Measurements from ENCODE around the gene ECSCR. TPM values are rescaled to one million over a fixed set of nuclear protein-coding genes. Genes with fewer than 3 reads are reported as not detected.
"Not testable (repeated sequence)": the region's sequence is repeated elsewhere in the genome, so short reads cannot be mapped to it uniquely, and the experiment has no call there.

Gene ECSCR
- total and polyA plus RNA-seq, 2 donors (not counting 1 experiment from before 2014, with no cell fraction given): not detected

- no peaks in the 10 kb centered on the region for H3K9me3 ChIP-seq (ENCODE audit: control extremely low read depth in 1 of 3, control insufficient read depth in 2 of 3, insufficient read depth in 1 of 3, low read length in 2 of 3)
- Mint-ChIP-seq H3K27me3 (no peaks in the 10 kb centered on the region), H3K4me3 (no peak overlapping the region), H3K27ac (peak overlapping the region; percentile 20), H3K4me1 (peaks cover 5% of the 10 kb centered on the region), H3K9me3 (ENCODE audit: insufficient read depth) (no peaks in the 10 kb centered on the region)
- intact Hi-C loops (cut with micrococcal nuclease): no loop called here
- no peaks in the 10 kb centered on the region for H3K79me2 ChIP-seq (ENCODE audit: control insufficient read depth, insufficient read depth, low read length)
- no peaks in the 10 kb centered on the region for H4K20me1 ChIP-seq (ENCODE audit: control insufficient read depth, insufficient read depth, low read length, poor library complexity, severe bottlenecking)
- DNase-seq (no peak), ATAC-seq (ENCODE audit: low read depth) (no peak)
- peaks cover 0 to 6% of the 10 kb centered on the region in 2 donors for H3K4me1 ChIP-seq (ENCODE audit: control insufficient read depth in 2 of 2, insufficient read depth in 2 of 2, low read length in 2 of 2)
- H2AFZ ChIP-seq (ENCODE audit: insufficient read depth, low read depth, low read length, poor library complexity, severe bottlenecking): peak overlapping the region; percentile 49
- H3K9ac ChIP-seq (ENCODE audit: low read length): no peak overlapping the region
- no peak overlapping the region for H3K4me2 ChIP-seq (replicated peaks; ENCODE audit: low read depth, low read length, poor library complexity, severe bottlenecking)
- no peaks in the 10 kb centered on the region for H3K27me3 ChIP-seq (replicated peaks in 1 of 4; ENCODE audit: control extremely low read depth in 1 of 4, control insufficient read depth in 3 of 4, insufficient read depth in 4 of 4, low read length in 3 of 4)
- POLR2A ChIA-PET: interaction anchor here (0.7 kb wide), 1 partner anchor 272 kb away, joined by 3 read pairs; no protein-coding TSS in a partner anchor
- H3K36me3 ChIP-seq (replicated peaks in 1 of 2; ENCODE audit: control extremely low read depth in 1 of 2, control insufficient read depth in 1 of 2, extremely low read depth in 1 of 2, insufficient read depth in 2 of 2, low read length in 1 of 2): no peaks in the 10 kb centered on the region
- no peak overlapping the region for H3K27ac ChIP-seq (ENCODE audit: low read length in 2 of 2)
- WGBS (ENCODE audit: insufficient coverage): 67% methylated on average over 3 of the region's 3 CpGs
- H3K4me3 ChIP-seq (ENCODE audit: control extremely low read depth in 1 of 5, extremely low read depth in 1 of 5, insufficient read depth in 1 of 5, low read depth in 2 of 5, low read length in 4 of 5): no peak overlapping the region
- CTCF ChIA-PET: interaction anchor here (0.8 kb wide), 1 partner anchor 66 kb away, joined by 3 read pairs; no protein-coding TSS in a partner anchor
- no peak for TF ChIP-seq CTCF (IDR thresholded peaks at IDR 0.05)
- TF ChIP-seq EZH2 (IDR thresholded peaks at IDR 0.05; ENCODE audit: borderline replicate concordance, insufficient read depth, low read depth, low read length, poor library complexity, severe bottlenecking): no peak
Observed at GRCh38 chr5:139488260-139488659, 25.7 kb upstream of the ECSCR start.

GRCh38 chr5:139486201-139486600, 23.7 kb upstream of the ECSCR start:
- H3K27me3 Mint-ChIP-seq: no peaks in the 10 kb centered on the region
- TF ChIP-seq EZH2 (IDR thresholded peaks at IDR 0.05; ENCODE audit: borderline replicate concordance, insufficient read depth, low read depth, low read length, poor library complexity, severe bottlenecking) (no peak), CTCF (IDR thresholded peaks at IDR 0.05) (no peak)
- Histone ChIP-seq H3K9me3 (ENCODE audit: control extremely low read depth in 1 of 3, control insufficient read depth in 2 of 3, insufficient read depth in 1 of 3, low read length in 2 of 3) (no peaks in the 10 kb centered on the region), H2AFZ (ENCODE audit: insufficient read depth, low read depth, low read length, poor library complexity, severe bottlenecking) (no peak overlapping the region), H3K9ac (ENCODE audit: low read length) (no peak overlapping the region), H3K4me1 (ENCODE audit: control insufficient read depth in 2 of 2, insufficient read depth in 2 of 2, low read length in 2 of 2) (peaks cover 17 to 24% of the 10 kb centered on the region in 2 donors), H3K79me2 (ENCODE audit: control insufficient read depth, insufficient read depth, low read length) (no peaks in the 10 kb centered on the region), H4K20me1 (ENCODE audit: control insufficient read depth, insufficient read depth, low read length, poor library complexity, severe bottlenecking) (no peaks in the 10 kb centered on the region), H3K27me3 (replicated peaks in 1 of 4; ENCODE audit: control extremely low read depth in 1 of 4, control insufficient read depth in 3 of 4, insufficient read depth in 4 of 4, low read length in 3 of 4) (no peaks in the 10 kb centered on the region), H3K4me2 (replicated peaks; ENCODE audit: low read depth, low read length, poor library complexity, severe bottlenecking) (no peak overlapping the region), H3K36me3 (replicated peaks in 1 of 2; ENCODE audit: control extremely low read depth in 1 of 2, control insufficient read depth in 1 of 2, extremely low read depth in 1 of 2, insufficient read depth in 2 of 2, low read length in 1 of 2) (no peaks in the 10 kb centered on the region), H3K4me3 (ENCODE audit: control extremely low read depth in 1 of 5, extremely low read depth in 1 of 5, insufficient read depth in 1 of 5, low read depth in 2 of 5, low read length in 4 of 5) (no peak overlapping the region), H3K27ac (ENCODE audit: low read length in 2 of 2) (no peak overlapping the region)
- no peaks in the 10 kb centered on the region for H3K9me3 Mint-ChIP-seq (ENCODE audit: insufficient read depth)
- no peak overlapping the region for H3K4me3 Mint-ChIP-seq
- ChIA-PET CTCF (no interaction called here), POLR2A (interaction anchor here (0.5 kb wide), 1 partner anchor 47 kb away, joined by 3 read pairs; no protein-coding TSS in a partner anchor)
- no peak overlapping the region for H3K27ac Mint-ChIP-seq
- H3K4me1 Mint-ChIP-seq: peaks cover 14% of the 10 kb centered on the region
- no peak for ATAC-seq (ENCODE audit: low read depth)
- intact Hi-C loops (cut with micrococcal nuclease): no loop called here
- 96% methylated on average over 7 of the region's 7 CpGs for WGBS (ENCODE audit: insufficient coverage)
- no peak for DNase-seq

GRCh38 chr5:139482890-139483208, 20.3 kb upstream of the ECSCR start:
- H3K27ac ChIP-seq (ENCODE audit: low read length in 2 of 2); CTCF ChIA-PET; H3K79me2 ChIP-seq (ENCODE audit: control insufficient read depth, insufficient read depth, low read length); ATAC-seq (ENCODE audit: low read depth); H3K27me3 ChIP-seq (replicated peaks in 1 of 4; ENCODE audit: control extremely low read depth in 1 of 4, control insufficient read depth in 3 of 4, insufficient read depth in 4 of 4, low read length in 3 of 4); intact Hi-C loops (cut with micrococcal nuclease); POLR2A ChIA-PET; H3K9me3 ChIP-seq (ENCODE audit: control extremely low read depth in 1 of 3, control insufficient read depth in 2 of 3, insufficient read depth in 1 of 3, low read length in 2 of 3); H3K27me3 Mint-ChIP-seq; H4K20me1 ChIP-seq (ENCODE audit: control insufficient read depth, insufficient read depth, low read length, poor library complexity, severe bottlenecking); H3K9me3 Mint-ChIP-seq (ENCODE audit: insufficient read depth); H3K36me3 ChIP-seq (replicated peaks in 1 of 2; ENCODE audit: control extremely low read depth in 1 of 2, control insufficient read depth in 1 of 2, extremely low read depth in 1 of 2, insufficient read depth in 2 of 2, low read length in 1 of 2); DNase-seq; H3K9ac ChIP-seq (ENCODE audit: low read length): not testable (repeated sequence)
- peak overlapping the region; percentile 35 for H3K4me3 Mint-ChIP-seq
- WGBS (ENCODE audit: insufficient coverage): 61% methylated on average over 2 of the region's 6 CpGs
- H3K4me1 Mint-ChIP-seq: peaks cover 19% of the 10 kb centered on the region
- Histone ChIP-seq H3K4me2 (replicated peaks; ENCODE audit: low read depth, low read length, poor library complexity, severe bottlenecking) (peak overlapping the region; percentile 59), H3K4me3 (ENCODE audit: control extremely low read depth in 1 of 5, extremely low read depth in 1 of 5, insufficient read depth in 1 of 5, low read depth in 2 of 5, low read length in 4 of 5) (peak overlapping the region in 1 of 5 experiments; percentile 4), H2AFZ (ENCODE audit: insufficient read depth, low read depth, low read length, poor library complexity, severe bottlenecking) (peak overlapping the region; percentile 83), H3K4me1 (ENCODE audit: control insufficient read depth in 2 of 2, insufficient read depth in 2 of 2, low read length in 2 of 2) (peaks cover 17 to 18% of the 10 kb centered on the region in 2 donors)
- peak overlapping the region; percentile 28 for H3K27ac Mint-ChIP-seq

Measured in B cell (primary cell).